Subcutaneous abdominal adipose tissue (tissue), 5 donors: Measurements from ENCODE around the gene IL7R.

Experiments used
- H3K27ac ChIP-seq: one replicate; pipeline ENCODE4 v1.7.0; 2013; ENCODE audit warnings: low read depth, mild to moderate bottlenecking, inconsistent platforms, low read length, moderate library complexity
- H3K27me3 ChIP-seq, 5 donors: one replicate each; pipeline ENCODE4 v1.7.0; 2013; ENCODE audit warnings: low read length in 5 of 5, inconsistent platforms in 1 of 5; ENCODE audit not compliant: control insufficient read depth in 5 of 5, insufficient read depth in 4 of 5
- H3K36me3 ChIP-seq, 5 donors: one replicate each; pipeline ENCODE4 v1.7.0; 2013; ENCODE audit warnings: low read length in 5 of 5; ENCODE audit not compliant: control insufficient read depth in 5 of 5, insufficient read depth in 5 of 5
- H3K4me1 ChIP-seq, 5 donors: one replicate each; pipeline ENCODE4 v1.7.0; 2013; ENCODE audit warnings: low read length in 5 of 5, mild to moderate bottlenecking in 3 of 5, moderate library complexity in 1 of 5; ENCODE audit not compliant: control insufficient read depth in 5 of 5, insufficient read depth in 5 of 5
- H3K4me3 ChIP-seq, 5 donors: one replicate each; pipeline ENCODE4 v1.7.0; 2013; ENCODE audit warnings: low read length in 5 of 5, low read depth in 1 of 5
- H3K9ac ChIP-seq, 5 donors: one replicate each; pipeline ENCODE4 v1.7.0; 2013; ENCODE audit warnings: low read length in 5 of 5, mild to moderate bottlenecking in 4 of 5, moderate library complexity in 3 of 5
- H3K9me3 ChIP-seq, 5 donors: one replicate each; pipeline ENCODE4 v1.7.0; 2013; ENCODE audit warnings: low read length in 5 of 5; ENCODE audit not compliant: control insufficient read depth in 5 of 5
- donor health status: healthy.
- donor health status: healthy.
- donor health status: healthy.
- donor health status: healthy.
- donor health status: healthy.

Gene IL7R, protein sequence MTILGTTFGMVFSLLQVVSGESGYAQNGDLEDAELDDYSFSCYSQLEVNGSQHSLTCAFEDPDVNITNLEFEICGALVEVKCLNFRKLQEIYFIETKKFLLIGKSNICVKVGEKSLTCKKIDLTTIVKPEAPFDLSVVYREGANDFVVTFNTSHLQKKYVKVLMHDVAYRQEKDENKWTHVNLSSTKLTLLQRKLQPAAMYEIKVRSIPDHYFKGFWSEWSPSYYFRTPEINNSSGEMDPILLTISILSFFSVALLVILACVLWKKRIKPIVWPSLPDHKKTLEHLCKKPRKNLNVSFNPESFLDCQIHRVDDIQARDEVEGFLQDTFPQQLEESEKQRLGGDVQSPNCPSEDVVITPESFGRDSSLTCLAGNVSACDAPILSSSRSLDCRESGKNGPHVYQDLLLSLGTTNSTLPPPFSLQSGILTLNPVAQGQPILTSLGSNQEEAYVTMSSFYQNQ

DNA sequence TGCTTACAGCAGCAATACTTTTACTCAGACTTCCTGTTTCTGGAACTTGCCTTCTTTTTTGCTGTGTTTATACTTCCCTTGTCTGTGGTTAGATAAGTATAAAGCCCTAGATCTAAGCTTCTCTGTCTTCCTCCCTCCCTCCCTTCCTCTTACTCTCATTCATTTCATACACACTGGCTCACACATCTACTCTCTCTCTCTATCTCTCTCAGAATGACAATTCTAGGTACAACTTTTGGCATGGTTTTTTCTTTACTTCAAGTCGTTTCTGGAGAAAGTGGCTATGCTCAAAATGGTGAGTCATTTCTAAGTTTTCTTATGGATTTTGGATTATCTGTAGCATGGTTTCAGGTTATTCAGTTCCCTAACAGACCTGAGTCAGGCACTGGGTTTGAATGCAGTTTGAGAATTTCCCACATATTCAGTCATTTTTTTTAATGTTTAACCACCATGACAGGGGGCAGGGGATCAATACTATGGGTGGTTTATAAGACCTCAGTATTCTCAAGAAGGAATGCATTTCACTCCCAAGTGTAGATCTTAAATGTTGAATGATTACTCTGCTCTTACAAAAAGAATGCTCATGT is at the start of gene IL7R:
Gene IL7R (plus strand): TSS at position 127 of the 587 bp plus-strand sequence. CDS start 87 bp downstream, at position 214.
- no peak within 1 kb of the TSS for H3K9ac ChIP-seq
- no peaks in the 10 kb centered on the region for H3K9me3 ChIP-seq
- no peaks in the 10 kb centered on the region for H3K36me3 ChIP-seq
- no peaks in the 10 kb centered on the region for H3K27me3 ChIP-seq
- no peak within 1 kb of the TSS for H3K27ac ChIP-seq
- H3K4me3 ChIP-seq: no peak within 1 kb of the TSS
- peaks cover 0 to 10% (median 0%) of the 10 kb centered on the region in 5 donors for H3K4me1 ChIP-seq

DNA sequence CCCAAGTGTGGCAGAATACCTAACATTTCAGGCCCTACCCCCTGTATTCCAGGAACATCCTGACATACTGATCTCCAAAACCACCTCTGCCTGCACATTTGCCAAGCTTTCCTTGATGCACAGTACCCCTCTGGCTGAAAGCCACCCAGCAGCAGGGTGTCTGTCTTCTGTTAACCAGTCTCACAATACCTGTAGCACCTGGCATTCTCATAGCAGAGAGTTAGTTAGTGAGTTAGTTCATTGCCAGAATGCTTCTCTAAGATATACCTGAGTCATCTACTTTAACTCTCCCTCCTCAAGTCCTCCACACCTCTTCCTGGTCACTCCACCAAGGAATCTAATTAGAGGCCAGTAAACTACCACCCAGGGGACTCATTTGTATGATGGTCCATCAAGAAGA is 46.1 kb upstream of the IL7R start:
- Histone ChIP-seq H3K4me3 (no peak overlapping the region), H3K27me3 (no peaks in the 10 kb centered on the region), H3K4me1 (no peaks in the 10 kb centered on the region), H3K9me3 (no peaks in the 10 kb centered on the region), H3K36me3 (no peaks in the 10 kb centered on the region), H3K9ac (no peak overlapping the region), H3K27ac (no peak overlapping the region)

DNA sequence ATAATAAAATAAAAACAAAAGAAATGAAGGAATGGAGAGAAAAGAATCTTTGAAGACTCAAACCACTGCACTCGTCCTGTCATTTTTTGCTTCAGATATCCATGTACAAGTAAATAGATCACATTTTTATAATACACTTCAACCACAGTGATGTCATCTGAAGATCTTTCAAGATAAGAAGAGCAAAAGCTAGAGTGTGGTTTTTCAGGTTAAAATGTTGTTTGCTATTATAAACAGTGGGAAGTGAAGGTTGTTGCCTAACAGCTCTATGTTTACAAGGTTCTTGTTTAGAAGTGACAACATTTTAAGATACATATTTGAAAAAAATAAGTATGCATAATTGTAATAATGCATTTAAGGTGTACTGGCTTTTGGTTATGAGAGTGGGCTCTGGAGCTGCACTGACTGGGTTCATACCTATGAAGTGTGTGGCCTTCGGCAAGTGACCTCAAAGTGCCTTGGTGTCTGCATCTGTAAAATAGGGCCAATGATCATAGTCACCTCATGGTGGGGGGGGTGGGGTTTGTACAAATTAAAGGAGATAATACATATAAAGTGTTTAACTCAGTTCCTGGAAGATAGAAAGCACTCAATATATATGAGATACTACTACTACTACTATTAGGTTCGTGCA is 45.5 kb upstream of the IL7R start:
- Histone ChIP-seq H3K9ac (no peak overlapping the region), H3K4me3 (no peak overlapping the region), H3K27me3 (no peaks in the 10 kb centered on the region), H3K27ac (no peak overlapping the region), H3K4me1 (no peaks in the 10 kb centered on the region), H3K9me3 (no peaks in the 10 kb centered on the region), H3K36me3 (no peaks in the 10 kb centered on the region)

- Histone ChIP-seq H3K9ac (no peak overlapping the region), H3K9me3 (no peaks in the 10 kb centered on the region), H3K27ac (no peak overlapping the region), H3K4me1 (no peaks in the 10 kb centered on the region), H3K4me3 (no peak overlapping the region), H3K27me3 (no peaks in the 10 kb centered on the region), H3K36me3 (no peaks in the 10 kb centered on the region)
These were observed 43.2 kb upstream of the IL7R start for GRCh38 chr5:35813521-35813920.

GRCh38 chr5:35815089-35815936 is 41.4 kb upstream of the IL7R start:
- no peaks in the 10 kb centered on the region for H3K9me3 ChIP-seq
- no peak overlapping the region for H3K4me3 ChIP-seq
- no peak overlapping the region for H3K27ac ChIP-seq
- H3K36me3 ChIP-seq: no peaks in the 10 kb centered on the region
- H3K27me3 ChIP-seq: no peaks in the 10 kb centered on the region
- H3K9ac ChIP-seq: no peak overlapping the region
- no peaks in the 10 kb centered on the region for H3K4me1 ChIP-seq

- H3K9me3 ChIP-seq: no peaks in the 10 kb centered on the region
- H3K4me1 ChIP-seq: no peaks in the 10 kb centered on the region
- no peak overlapping the region for H3K27ac ChIP-seq
- no peak overlapping the region for H3K9ac ChIP-seq
- H3K36me3 ChIP-seq: no peaks in the 10 kb centered on the region
- no peaks in the 10 kb centered on the region for H3K27me3 ChIP-seq
- no peak overlapping the region for H3K4me3 ChIP-seq
These were observed 39.7 kb upstream of the IL7R start for GRCh38 chr5:35816881-35817521.

DNA sequence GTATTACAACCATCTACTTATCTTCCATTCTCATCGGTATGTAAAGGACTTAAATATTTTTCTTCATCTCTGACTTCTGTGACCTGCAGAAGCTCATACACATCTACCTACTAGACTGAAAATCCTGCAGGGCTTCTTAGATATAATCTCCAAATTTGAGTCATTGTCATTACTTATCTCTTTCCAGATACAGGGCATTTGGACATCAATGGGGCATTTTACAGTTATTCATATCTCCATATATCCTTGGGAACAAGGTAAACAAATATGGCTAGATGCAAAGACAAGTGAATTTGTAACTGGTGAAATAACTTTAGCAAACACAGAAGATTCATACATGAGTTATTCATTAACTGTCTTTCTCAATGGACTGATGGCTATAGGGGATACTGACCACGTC is 37.7 kb upstream of the IL7R start:
- Histone ChIP-seq H3K9me3 (no peaks in the 10 kb centered on the region), H3K4me1 (no peaks in the 10 kb centered on the region), H3K9ac (no peak overlapping the region), H3K36me3 (no peaks in the 10 kb centered on the region), H3K27me3 (no peaks in the 10 kb centered on the region), H3K4me3 (no peak overlapping the region), H3K27ac (no peak overlapping the region)

GRCh38 chr5:35819668-35820067 is 37.0 kb upstream of the IL7R start:
- Histone ChIP-seq H3K27ac (no peak overlapping the region), H3K9ac (no peak overlapping the region), H3K9me3 (no peaks in the 10 kb centered on the region), H3K4me3 (no peak overlapping the region), H3K36me3 (no peaks in the 10 kb centered on the region), H3K4me1 (no peaks in the 10 kb centered on the region), H3K27me3 (no peaks in the 10 kb centered on the region)

GRCh38 chr5:35820735-35821134 is 36.0 kb upstream of the IL7R start:
- Histone ChIP-seq H3K27ac (no peak overlapping the region), H3K36me3 (no peaks in the 10 kb centered on the region), H3K4me3 (no peak overlapping the region), H3K9ac (no peak overlapping the region), H3K9me3 (no peaks in the 10 kb centered on the region), H3K4me1 (no peaks in the 10 kb centered on the region), H3K27me3 (no peaks in the 10 kb centered on the region)
